SK-N-MC (cell line): ENCODE results near the gene CFAP57.

ENCODE experiments used
- DNase-seq: peaks from one replicate; pipeline ENCODE4 v3.0.0-alpha.2; 2011; ENCODE audit warnings: low read depth, low spot score
- H3K27ac ChIP-seq: fragments of 200-600 bp; sonication (generic); 2 replicates; pipeline ENCODE4 v1.5.1; 2016; ENCODE audit warnings: mixed run types
- H3K36me3 ChIP-seq: fragments of 200-600 bp; sonication (generic); 2 replicates; pipeline ENCODE4 v1.6.1; 2017; ENCODE audit warnings: antibody characterized with exemption, low read length, mixed read lengths; ENCODE audit not compliant: insufficient read depth
- H3K4me3 ChIP-seq: fragments of 200-600 bp; sonication (generic); 2 replicates; pipeline ENCODE4 v1.5.1; 2016
- H3K9ac ChIP-seq: fragments of 200-600 bp; sonication (generic); 2 replicates; pipeline ENCODE4 v1.8.0; 2017; ENCODE audit warnings: mixed run types, mixed read lengths; ENCODE audit not compliant: insufficient read length
- H3K9me3 ChIP-seq: fragments of 200-600 bp; sonication (generic); 2 replicates; pipeline ENCODE4 v1.6.1; 2017; ENCODE audit warnings: low read depth, mild to moderate bottlenecking, antibody characterized with exemption, low read length, moderate library complexity, mixed read lengths
- EZH2 ChIP-seq: fragments of 200-600 bp; sonication (generic); IDR thresholded peaks from one replicate; pipeline ENCODE4 v1.6.1; 2017; ENCODE audit warnings: antibody characterized with exemption
- FOXP2 ChIP-seq: optimal IDR thresholded peaks from 2 replicates; pipeline ENCODE3; 2011; ENCODE audit warnings: mild to moderate bottlenecking, moderate library complexity; ENCODE audit not compliant: insufficient read depth; ENCODE audit errors: extremely low read length, control extremely low read depth
- POLR2AphosphoS5 ChIP-seq: IDR thresholded peaks from 2 replicates; pipeline ENCODE4 v1.6.1; 2012; ENCODE audit warnings: mild to moderate bottlenecking, low read depth, low read length, borderline replicate concordance

Gene CFAP57

GRCh38 chr1:43237121-43237520, 65.0 kb downstream of the CFAP57 start:
- no peaks in the 10 kb centered on the region for H3K9me3 ChIP-seq
- no peak for DNase-seq
- H3K27ac ChIP-seq, result no peak overlapping the region
- no peak overlapping the region for H3K4me3 ChIP-seq
- H3K36me3 ChIP-seq, result no peaks in the 10 kb centered on the region
- H3K9ac ChIP-seq, result no peak overlapping the region
- no peak for TF ChIP-seq POLR2AphosphoS5

DNA sequence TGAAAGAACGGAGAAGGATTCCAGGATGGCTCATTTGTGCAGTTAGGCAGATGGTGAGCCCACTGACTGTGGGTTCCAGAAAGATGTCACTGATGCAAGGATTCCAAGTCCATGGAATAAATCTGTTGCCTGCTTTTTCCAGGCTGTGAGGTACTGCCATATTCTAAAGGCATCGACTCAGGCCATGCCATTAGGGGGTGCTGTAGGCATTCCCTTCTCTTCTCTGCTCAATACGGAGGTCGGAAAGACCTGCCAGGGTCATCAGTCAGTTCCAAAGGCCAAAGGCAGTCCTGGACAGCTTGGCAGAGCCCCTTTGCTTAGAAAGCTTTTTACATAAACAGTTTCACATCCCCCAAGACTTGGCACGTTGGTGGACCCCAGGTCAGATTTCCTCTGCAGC, 66.0 kb downstream of the CFAP57 start:
- no peak overlapping the region for H3K9ac ChIP-seq
- no peak overlapping the region for H3K27ac ChIP-seq
- peak; percentile 10 for DNase-seq
- H3K4me3 ChIP-seq, result no peak overlapping the region
- no peaks in the 10 kb centered on the region for H3K9me3 ChIP-seq
- H3K36me3 ChIP-seq, result no peaks in the 10 kb centered on the region
- TF ChIP-seq FOXP2 (no peak), POLR2AphosphoS5 (no peak), EZH2 (no peak)

GRCh38 chr1:43238991-43239469, 66.9 kb downstream of the CFAP57 start:
- no peak overlapping the region for H3K4me3 ChIP-seq
- no peak for DNase-seq
- no peak overlapping the region for H3K9ac ChIP-seq
- TF ChIP-seq FOXP2, result no peak
- no peak for TF ChIP-seq EZH2
- TF ChIP-seq POLR2AphosphoS5, result no peak
- H3K36me3 ChIP-seq, result no peaks in the 10 kb centered on the region
- H3K9me3 ChIP-seq, result no peaks in the 10 kb centered on the region
- no peak overlapping the region for H3K27ac ChIP-seq

GRCh38 chr1:43239484-43239883, 67.4 kb downstream of the CFAP57 start:
- Histone ChIP-seq H3K36me3 (no peaks in the 10 kb centered on the region), H3K9me3 (no peaks in the 10 kb centered on the region), H3K9ac (no peak overlapping the region), H3K27ac (no peak overlapping the region), H3K4me3 (no peak overlapping the region)
- no peak for TF ChIP-seq FOXP2
- TF ChIP-seq EZH2, result no peak
- no peak for TF ChIP-seq POLR2AphosphoS5
- DNase-seq, result no peak

DNA sequence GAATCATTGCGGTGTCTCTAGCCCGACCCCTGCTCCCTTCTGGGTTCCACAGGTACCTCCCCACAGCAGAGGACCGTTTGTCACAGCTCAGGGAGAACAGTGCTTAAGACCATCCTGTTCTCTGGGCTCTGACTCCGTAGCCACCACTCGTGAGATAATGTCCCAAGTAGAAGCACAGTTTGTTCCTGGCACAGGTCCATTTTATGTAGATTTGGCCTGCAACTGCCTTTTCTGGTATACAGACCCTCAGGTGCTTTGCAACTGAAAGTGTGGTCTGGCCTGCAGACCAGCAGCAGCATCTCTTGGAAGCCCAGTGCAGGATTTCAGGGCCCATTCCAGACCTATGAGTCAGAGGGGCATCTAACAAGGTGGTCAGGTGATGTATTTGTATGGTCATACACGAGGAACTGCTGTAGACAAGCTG, 69.3 kb downstream of the CFAP57 start:
- TF ChIP-seq FOXP2, result no peak
- TF ChIP-seq EZH2, result no peak
- no peak for TF ChIP-seq POLR2AphosphoS5
- Histone ChIP-seq H3K9me3 (no peaks in the 10 kb centered on the region), H3K27ac (no peak overlapping the region), H3K9ac (no peak overlapping the region), H3K4me3 (no peak overlapping the region), H3K36me3 (no peaks in the 10 kb centered on the region)
- no peak for DNase-seq

DNA sequence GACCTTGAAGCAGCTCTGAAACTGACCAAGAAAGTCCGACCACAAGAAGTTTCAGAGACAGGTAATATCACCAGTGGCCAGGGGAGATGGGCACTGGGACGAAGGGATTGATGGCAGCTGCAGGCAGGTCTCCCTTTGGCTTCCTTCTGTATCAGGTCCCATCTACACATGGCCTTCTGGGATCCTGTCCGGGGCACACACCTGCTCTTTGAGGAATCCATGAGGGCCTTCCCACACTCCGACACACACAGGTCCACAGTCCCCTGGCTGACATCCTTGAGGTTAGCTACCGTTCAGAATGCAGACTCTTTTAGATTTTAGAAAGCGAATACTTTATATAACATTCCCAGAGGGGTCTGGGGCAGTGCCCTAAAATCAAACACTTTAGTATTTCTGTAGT, 71.2 kb downstream of the CFAP57 start:
- Histone ChIP-seq H3K36me3 (no peaks in the 10 kb centered on the region), H3K27ac (no peak overlapping the region), H3K9ac (no peak overlapping the region), H3K4me3 (no peak overlapping the region), H3K9me3 (no peaks in the 10 kb centered on the region; the same call in 1 of the 2 replicates)
- DNase-seq, result no peak
- no peak for TF ChIP-seq FOXP2
- TF ChIP-seq POLR2AphosphoS5, result no peak
- no peak for TF ChIP-seq EZH2

GRCh38 chr1:43246466-43247213, 74.5 kb downstream of the CFAP57 start:
- TF ChIP-seq FOXP2 (no peak), EZH2 (no peak), POLR2AphosphoS5 (no peak)
- H3K4me3 ChIP-seq, result no peak overlapping the region
- no peak overlapping the region for H3K27ac ChIP-seq
- H3K9ac ChIP-seq, result no peak overlapping the region
- no peaks in the 10 kb centered on the region; the same call in 1 of the 2 replicates for H3K9me3 ChIP-seq
- no peaks in the 10 kb centered on the region for H3K36me3 ChIP-seq
- DNase-seq, result no peak

GRCh38 chr1:43247256-43247921, 75.3 kb downstream of the CFAP57 start:
- DNase-seq, result no peak
- H3K9ac ChIP-seq, result no peak overlapping the region
- TF ChIP-seq FOXP2 (no peak), POLR2AphosphoS5 (no peak), EZH2 (no peak)
- no peak overlapping the region for H3K4me3 ChIP-seq
- H3K36me3 ChIP-seq, result no peaks in the 10 kb centered on the region
- H3K27ac ChIP-seq, result no peak overlapping the region
- H3K9me3 ChIP-seq, result no peaks in the 10 kb centered on the region; the same call in 1 of the 2 replicates

GRCh38 chr1:43250351-43250761, 78.2 kb downstream of the CFAP57 start:
- no peak for DNase-seq
- Histone ChIP-seq H3K9me3 (no peaks in the 10 kb centered on the region; the same call in 1 of the 2 replicates), H3K9ac (no peak overlapping the region), H3K4me3 (no peak overlapping the region), H3K27ac (no peak overlapping the region), H3K36me3 (no peaks in the 10 kb centered on the region)
- TF ChIP-seq POLR2AphosphoS5, result no peak
- no peak for TF ChIP-seq EZH2
- no peak for TF ChIP-seq FOXP2
